Bone marrow (tissue), 2 donors: ENCODE measurements around the gene CRYGD.
"Not testable (repeated sequence)": the region's sequence is repeated elsewhere in the genome, so short reads cannot be mapped to it uniquely, and the experiment has no call there.

Experiments
- DNase-seq, 2 donors: peaks; one replicate each; lab custom pipeline; 2025; lab: John Stamatoyannopoulos, UW

The CRYGD gene

GRCh38 chr2:208129744-208130711, 5.7 kb upstream of the CRYGD start, which contains the start of gene CRYGC:
Gene CRYGC, minus strand, starts transcription at chr2:208129828. Its CDS starts 36 bp downstream, at chr2:208129792.
- no peak for DNase-seq

- DNase-seq: no peak
Observed at GRCh38 chr2:208128136-208128535, 3.8 kb upstream of the CRYGD start.

GRCh38 chr2:208127090-208127489, 2.8 kb upstream of the CRYGD start:
- DNase-seq: no peak

- DNase-seq: no peak
Observed at GRCh38 chr2:208125251-208125650, 927 bp upstream of the CRYGD start.

GRCh38 chr2:208122248-208122647, 2.1 kb downstream of the CRYGD start:
- DNase-seq: no peak

GRCh38 chr2:208118918-208119317, 5.4 kb downstream of the CRYGD start:
- DNase-seq: no peak

GRCh38 chr2:208117390-208117789, 6.9 kb downstream of the CRYGD start:
- DNase-seq: not testable (repeated sequence)

- no peak for DNase-seq
Observed at GRCh38 chr2:208112969-208113368, 11.4 kb downstream of the CRYGD start.

- DNase-seq: not testable (repeated sequence)
Observed at GRCh38 chr2:208112273-208112745, 12.0 kb downstream of the CRYGD start.

GRCh38 chr2:208103616-208104015, 20.7 kb downstream of the CRYGD start:
- DNase-seq: no peak

GRCh38 chr2:208101716-208102631, 22.4 kb downstream of the CRYGD start:
- DNase-seq: no peak

GRCh38 chr2:208099682-208100470, 24.4 kb downstream of the CRYGD start:
- DNase-seq: no peak

- not testable (repeated sequence) for DNase-seq
Observed at GRCh38 chr2:208098701-208099100, 25.6 kb downstream of the CRYGD start.

GRCh38 chr2:208098267-208098666, 26.1 kb downstream of the CRYGD start:
- no peak for DNase-seq

- no peak for DNase-seq
Observed at GRCh38 chr2:208097801-208098200, 26.5 kb downstream of the CRYGD start.

GRCh38 chr2:208097313-208097712, 27.0 kb downstream of the CRYGD start:
- DNase-seq: no peak

- DNase-seq: no peak
Observed at GRCh38 chr2:208096080-208096479, 28.2 kb downstream of the CRYGD start.

- no peak for DNase-seq
Observed at GRCh38 chr2:208093128-208093527, 31.2 kb downstream of the CRYGD start.

- DNase-seq: no peak
Observed at GRCh38 chr2:208092093-208092832, 32.1 kb downstream of the CRYGD start.

- no peak for DNase-seq
Observed at GRCh38 chr2:208090420-208090819, 33.9 kb downstream of the CRYGD start.

- peak in 1 of 2 donors; percentile 58 for DNase-seq
Observed at GRCh38 chr2:208086029-208086428, 38.3 kb downstream of the CRYGD start.
